IMR-90 (cell line): ENCODE results near the gene AFG1L. TPM values are rescaled to one million over a fixed set of nuclear protein-coding genes. Genes with fewer than 3 reads are reported as not detected.

Source experiments
- ATAC-seq: fragments of 200-7000 bp; cut with Tn5 transposase; 2 replicates; pipeline ENCODE4 v1.9.1; 2020; ENCODE audit warnings: low read depth, mild to moderate bottlenecking, moderate library complexity
- BruUV-seq: library from RNA; stranded (reverse); fragments of 400-500 nt; replicated peaks from 2 replicates; lab custom pipeline; 2021; lab: Mats Ljungman, UMichigan
- CTCF ChIA-PET: fragments of 300-600 bp; formaldehyde crosslinking; extraction: SDS; loops from one replicate; lab custom pipeline; 2021; ENCODE audit warnings: antibody characterized with exemption; lab: Yijun Ruan, JAX
- POLR2A ChIA-PET: fragments of 300-600 bp; sonication (Branson Sonifier 250); formaldehyde crosslinking; loops from one replicate; lab custom pipeline; 2022; ENCODE audit warnings: antibody characterized with exemption; ENCODE audit not compliant: unreplicated experiment; lab: Charles Lee
- DNase-seq: peaks from one replicate; pipeline ENCODE4 v3.0.0; 2013
- H2AFZ ChIP-seq: replicated peaks from 2 replicates; pipeline ENCODE3; 2013; ENCODE audit warnings: low read length, mild to moderate bottlenecking; ENCODE audit not compliant: poor library complexity
- H2AK5ac ChIP-seq: 2 replicates; pipeline ENCODE4 v1.6.1; 2013; ENCODE audit warnings: low read depth, low read length, inconsistent platforms
- H2AK9ac ChIP-seq: replicated peaks from 2 replicates; pipeline ENCODE3; 2013; ENCODE audit warnings: mild to moderate bottlenecking, low read depth, low read length, moderate library complexity; ENCODE audit not compliant: poor library complexity
- H2BK120ac ChIP-seq: 2 replicates; pipeline ENCODE4 v1.6.1; 2013; ENCODE audit warnings: low read depth, low read length, inconsistent platforms
- H2BK15ac ChIP-seq: 3 replicates; pipeline ENCODE4 v1.6.1; 2013; ENCODE audit warnings: low read depth, low read length, inconsistent platforms
- H2BK20ac ChIP-seq: 2 replicates; pipeline ENCODE4 v1.6.1; 2013; ENCODE audit warnings: low read depth, mild to moderate bottlenecking, inconsistent platforms, low read length, moderate library complexity
- H2BK5ac ChIP-seq: 2 replicates; pipeline ENCODE4 v1.6.1; 2013; ENCODE audit warnings: mild to moderate bottlenecking, low read depth, low read length, inconsistent platforms; ENCODE audit not compliant: poor library complexity, severe bottlenecking
- H3K14ac ChIP-seq: replicated peaks from 2 replicates; pipeline ENCODE4 v1.6.1; 2013; ENCODE audit warnings: low read depth, low read length, inconsistent platforms
- H3K18ac ChIP-seq: 2 replicates; pipeline ENCODE4 v1.6.1; 2013; ENCODE audit warnings: low read depth, low read length, control low read depth
- H3K23ac ChIP-seq: 2 replicates; pipeline ENCODE4 v1.6.1; 2013; ENCODE audit warnings: low read depth, low read length, inconsistent platforms
- H3K27ac ChIP-seq: 2 replicates; pipeline ENCODE4 v1.5.1; 2013; ENCODE audit warnings: mild to moderate bottlenecking, control low read depth, low read length; ENCODE audit not compliant: insufficient read depth
- H3K27me3 ChIP-seq: 2 replicates; pipeline ENCODE4 v1.6.1; 2013; ENCODE audit warnings: low read length; ENCODE audit not compliant: control insufficient read depth, insufficient read depth
- H3K36me3 ChIP-seq: 2 replicates; pipeline ENCODE4 v1.6.1; 2013; ENCODE audit warnings: low read length, mixed read lengths; ENCODE audit not compliant: control insufficient read depth, insufficient read depth
- H3K4ac ChIP-seq: 2 replicates; pipeline ENCODE4 v1.6.1; 2013; ENCODE audit warnings: low read depth, low read length, inconsistent platforms
- H3K4me1 ChIP-seq: 2 replicates; pipeline ENCODE4 v1.6.1; 2013; ENCODE audit warnings: low read length, mixed read lengths; ENCODE audit not compliant: control insufficient read depth, insufficient read depth
- H3K4me2 ChIP-seq: 2 replicates; pipeline ENCODE4 v1.6.1; 2013; ENCODE audit warnings: low read depth, mild to moderate bottlenecking, control low read depth, low read length, moderate library complexity
- H3K4me3 ChIP-seq: 2 replicates; pipeline ENCODE4 v1.5.1; 2013; ENCODE audit warnings: low read depth, mild to moderate bottlenecking, control low read depth, low read length, moderate library complexity; ENCODE audit not compliant: insufficient read depth
- H3K56ac ChIP-seq: 2 replicates; pipeline ENCODE4 v1.6.1; 2013; ENCODE audit warnings: low read length, inconsistent platforms; ENCODE audit not compliant: insufficient read depth; ENCODE audit errors: extremely low read depth
- H3K79me1 ChIP-seq, 2 experiments: 2 replicates each; pipeline ENCODE4 v1.6.1; 2013; ENCODE audit warnings: low read length in 2 of 2, inconsistent platforms in 1 of 2, low read depth in 1 of 2
- H3K9ac ChIP-seq: 2 replicates; pipeline ENCODE4 v1.6.1; 2013; ENCODE audit warnings: low read depth, low read length, control low read depth
- H3K9me1 ChIP-seq: 2 replicates; pipeline ENCODE4 v1.6.1; 2013; ENCODE audit warnings: low read length, inconsistent platforms; ENCODE audit not compliant: insufficient read depth
- H3K9me3 ChIP-seq: 2 replicates; pipeline ENCODE4 v1.6.1; 2013; ENCODE audit warnings: low read length; ENCODE audit not compliant: control insufficient read depth, insufficient read depth
- H4K20me1 ChIP-seq: 2 replicates; pipeline ENCODE4 v1.6.1; 2013; ENCODE audit warnings: low read length, inconsistent platforms; ENCODE audit not compliant: insufficient read depth
- H4K5ac ChIP-seq: 2 replicates; pipeline ENCODE4 v1.6.1; 2013; ENCODE audit warnings: mild to moderate bottlenecking, low read depth, low read length, control low read depth
- H4K8ac ChIP-seq, 2 experiments: 2 replicates each; pipeline ENCODE4 v1.6.1; 2013; ENCODE audit warnings: low read depth in 2 of 2, low read length in 2 of 2, control low read depth in 1 of 2, inconsistent platforms in 1 of 2
- H4K91ac ChIP-seq: 2 replicates; pipeline ENCODE4 v1.6.1; 2013; ENCODE audit warnings: low read depth, low read length, inconsistent platforms; ENCODE audit not compliant: insufficient read depth
- BHLHE40 ChIP-seq: fragments of 150-350 bp; IDR thresholded peaks from 2 replicates; pipeline ENCODE4 v1.6.1; 2016; ENCODE audit warnings: mild to moderate bottlenecking, low read depth, low read length
- CEBPB ChIP-seq: IDR thresholded peaks from 2 replicates; pipeline ENCODE4 v1.6.1; 2012; ENCODE audit warnings: low read depth, low read length, improper control_type of control experiment
- CHD1 ChIP-seq: IDR thresholded peaks from 2 replicates; pipeline ENCODE4 v1.6.1; 2012; ENCODE audit warnings: low read depth, low read length, improper control_type of control experiment
- CTCF ChIP-seq: conservative IDR thresholded peaks from 2 replicates; pipeline ENCODE4 v1.5.1; 2012; ENCODE audit warnings: mild to moderate bottlenecking, low read depth, low read length, improper control_type of control experiment
- ELK1 ChIP-seq: fragments of 150-350 bp; IDR thresholded peaks from 2 replicates; pipeline ENCODE4 v1.6.1; 2016; ENCODE audit warnings: low read depth, mild to moderate bottlenecking, low read length, moderate library complexity, borderline replicate concordance
- FOS ChIP-seq: fragments of 150-350 bp; IDR thresholded peaks from 2 replicates; pipeline ENCODE4 v1.6.1; 2016; ENCODE audit warnings: low read depth, low read length
- MAFK ChIP-seq: IDR thresholded peaks from 2 replicates; pipeline ENCODE4 v1.6.1; 2012; ENCODE audit warnings: low read depth, low read length, improper control_type of control experiment
- MAZ ChIP-seq: IDR thresholded peaks from 2 replicates; pipeline ENCODE4 v1.6.1; 2012; ENCODE audit warnings: low read depth, mild to moderate bottlenecking, low read length, improper control_type of control experiment, moderate library complexity, borderline replicate concordance
- MXI1 ChIP-seq: IDR thresholded peaks from 2 replicates; pipeline ENCODE4 v1.6.1; 2012; ENCODE audit warnings: low read depth, mild to moderate bottlenecking, low read length, moderate library complexity, borderline replicate concordance
- NFE2L2 ChIP-seq: fragments of 150-350 bp; IDR thresholded peaks from 2 replicates; pipeline ENCODE4 v1.6.1; 2016; ENCODE audit warnings: low read depth, mild to moderate bottlenecking, low read length
- POLR2A ChIP-seq: IDR thresholded peaks from 2 replicates; pipeline ENCODE4 v1.6.1; 2012; ENCODE audit warnings: mild to moderate bottlenecking, low read depth, low read length
- RAD21 ChIP-seq: IDR thresholded peaks from 2 replicates; pipeline ENCODE4 v1.6.1; 2012; ENCODE audit warnings: low read length, improper control_type of control experiment
- RCOR1 ChIP-seq: IDR thresholded peaks from 2 replicates; pipeline ENCODE4 v1.6.1; 2012; ENCODE audit warnings: mild to moderate bottlenecking, low read length, improper control_type of control experiment; ENCODE audit not compliant: insufficient replicate concordance
- RFX5 ChIP-seq: IDR thresholded peaks from 2 replicates; pipeline ENCODE4 v1.8.0; 2012; ENCODE audit warnings: low read depth, mild to moderate bottlenecking, low read length, moderate library complexity
- SMC3 ChIP-seq: fragments of 150-350 bp; IDR thresholded peaks from 2 replicates; pipeline ENCODE4 v1.6.1; 2016; ENCODE audit warnings: low read depth, mild to moderate bottlenecking, antibody characterized with exemption, low read length, moderate library complexity
- USF2 ChIP-seq: fragments of 150-350 bp; IDR thresholded peaks from 2 replicates; pipeline ENCODE4 v1.6.1; 2017; ENCODE audit warnings: mild to moderate bottlenecking, antibody characterized with exemption, low read length, low read depth
- WGBS, 2 experiments: methylation state at CpG; one replicate each; pipeline versions ENCODE4 v1.1.5 to v1.1.7; 2013; ENCODE audit warnings: missing lambda C conversion rate in 2 of 2; ENCODE audit not compliant: insufficient read length in 1 of 2; ENCODE audit errors: extremely low coverage in 2 of 2; 5-methylcytosine and 5-hydroxymethylcytosine counted together
- dilution Hi-C: fragments of 300-500 bp; cut with HindIII; formaldehyde crosslinking; loops from one replicate; pipeline ENCODE4 v1.14.3; 2018; ENCODE audit warnings: low sequenced_read_pairs; ENCODE audit not compliant: unreplicated experiment
- in situ Hi-C: fragments of 300-500 bp; cut with MboI; formaldehyde crosslinking; loops from 3 replicates; pipeline ENCODE4 v1.14.3; 2019; ENCODE audit warnings: low sequenced_read_pairs, inconsistent platforms, mixed read lengths
- intact Hi-C: fragments of 100-400 bp; cut with micrococcal nuclease; formaldehyde crosslinking; loops from 2 replicates; pipeline ENCODE4 v1.10.0; 2022
- polyA plus RNA-seq, 3 experiments: library from polyadenylated mRNA; depleted of rRNA; stranded (reverse); fragments of >200 nt; gene quantifications; 2 replicates each; pipeline ENCODE4 v1.2.3, GENCODE V29; 2012; ENCODE audit warnings: low replicate concordance in 1 of 3
- total RNA-seq: library from RNA; depleted of rRNA; stranded (reverse); fragments of >200 nt; gene quantifications from 2 replicates; pipeline ENCODE4 v1.2.3, GENCODE V29; 2012

AFG1L gene
- total and polyA plus RNA-seq, 2 of the 4 experiments (the other 2 are of a cell fraction) = 1.0 to 2.0 TPM

GRCh38 chr6:108556250-108556649 lies 261.4 kb downstream of the AFG1L start:
- peak overlapping the region; percentile 0 for H2AK9ac ChIP-seq
- dilution Hi-C loops = no loop called here
- BruUV-seq = no TSS peak
- H3K23ac ChIP-seq = peak overlapping the region; percentile 32
- peak overlapping the region; percentile 14; the same call in 1 of the 2 replicates for H3K14ac ChIP-seq
- H4K20me1 ChIP-seq = peaks cover 6% of the 10 kb centered on the region
- peak overlapping the region; percentile 98 for H3K27ac ChIP-seq
- H3K18ac ChIP-seq = peak overlapping the region; percentile 80
- peak overlapping the region; percentile 66; the same call in 2 of the 3 replicates for H2BK15ac ChIP-seq
- H3K36me3 ChIP-seq = no peaks in the 10 kb centered on the region
- H2AFZ ChIP-seq = no peak overlapping the region
- in situ Hi-C loops = no loop called here
- no peak for ATAC-seq
- ChIA-PET CTCF (interaction anchor here (0.6 kb wide), 2 partner anchors 306 to 513 kb away, joined by 3 to 4 read pairs; no protein-coding TSS in a partner anchor), POLR2A (no interaction called here)
- WGBS, 2 experiments = 94% methylated on average over 3 of the region's 5 CpGs; no CpG with 5 or more reads in 1 of the 2 experiments
- H3K4ac ChIP-seq = peak overlapping the region; percentile 76
- peak overlapping the region; percentile 36 for H4K5ac ChIP-seq
- peak overlapping the region in 1 of 2 experiments; percentile 54; a peak in 3 of 4 replicates for H4K8ac ChIP-seq
- no peak overlapping the region for H3K4me3 ChIP-seq
- H3K27me3 ChIP-seq = no peaks in the 10 kb centered on the region
- no peak for DNase-seq
- no peak overlapping the region; the same call in 1 of the 2 replicates for H3K56ac ChIP-seq
- peak overlapping the region; percentile 69 for H2BK120ac ChIP-seq
- intact Hi-C loops = loop anchor here (2.0 to 5.0 kb wide), 4 partner anchors 133 to 826 kb away; partner anchors contain the start of gene CD164
- peak overlapping the region; percentile 11 for H2BK20ac ChIP-seq
- H3K9me1 ChIP-seq = peaks cover 9% of the 10 kb centered on the region
- H3K4me2 ChIP-seq = peak overlapping the region; percentile 14; the same call in 1 of the 2 replicates
- peak overlapping the region; percentile 84; the same call in 1 of the 2 replicates for H2AK5ac ChIP-seq
- peaks cover 12% of the 10 kb centered on the region for H3K4me1 ChIP-seq
- H3K9ac ChIP-seq = peak overlapping the region; percentile 36; the same call in 1 of the 2 replicates
- no peaks in the 10 kb centered on the region for H3K9me3 ChIP-seq
- H3K79me1 ChIP-seq = peaks cover 0 to 18% of the 10 kb centered on the region in 2 experiments; a peak in 1 of 4 replicates
- H4K91ac ChIP-seq = peak overlapping the region; percentile 80
- peak overlapping the region; percentile 83 for H2BK5ac ChIP-seq
- TF ChIP-seq RFX5 (no peak), CTCF (no peak), SMC3 (no peak), USF2 (no peak), POLR2A (no peak), FOS (no peak), MXI1 (no peak), NFE2L2 (no peak), MAZ (no peak), CEBPB (no peak), CHD1 (no peak), ELK1 (no peak), MAFK (no peak), BHLHE40 (no peak), RAD21 (no peak), RCOR1 (no peak)
